Measurements from ENCODE around the gene FPGS.

FPGS gene

GRCh38 chr9:127769101-127769500 lies 33.6 kb upstream of the FPGS start:
- Histone ChIP-seq H3K36me3 (ENCODE audit: insufficient read depth, low read length) (no peaks in the 10 kb centered on the region), H3K27ac (no peak overlapping the region), H3K9ac (ENCODE audit: insufficient read length) (no peak overlapping the region), H3K9me3 (ENCODE audit: low read depth, low read length) (no peaks in the 10 kb centered on the region), H3K4me3 (no peak overlapping the region)
- TF ChIP-seq EZH2 (IDR thresholded peaks at IDR 0.05) (no peak), POLR2AphosphoS5 (IDR thresholded peaks at IDR 0.05; ENCODE audit: borderline replicate concordance, low read depth, low read length) (no peak), FOXP2 (optimal IDR thresholded peaks at IDR 0.05; ENCODE audit: control extremely low read depth, extremely low read length, insufficient read depth) (no peak)
- DNase-seq (ENCODE audit: low read depth, low spot score) = no peak

DNA sequence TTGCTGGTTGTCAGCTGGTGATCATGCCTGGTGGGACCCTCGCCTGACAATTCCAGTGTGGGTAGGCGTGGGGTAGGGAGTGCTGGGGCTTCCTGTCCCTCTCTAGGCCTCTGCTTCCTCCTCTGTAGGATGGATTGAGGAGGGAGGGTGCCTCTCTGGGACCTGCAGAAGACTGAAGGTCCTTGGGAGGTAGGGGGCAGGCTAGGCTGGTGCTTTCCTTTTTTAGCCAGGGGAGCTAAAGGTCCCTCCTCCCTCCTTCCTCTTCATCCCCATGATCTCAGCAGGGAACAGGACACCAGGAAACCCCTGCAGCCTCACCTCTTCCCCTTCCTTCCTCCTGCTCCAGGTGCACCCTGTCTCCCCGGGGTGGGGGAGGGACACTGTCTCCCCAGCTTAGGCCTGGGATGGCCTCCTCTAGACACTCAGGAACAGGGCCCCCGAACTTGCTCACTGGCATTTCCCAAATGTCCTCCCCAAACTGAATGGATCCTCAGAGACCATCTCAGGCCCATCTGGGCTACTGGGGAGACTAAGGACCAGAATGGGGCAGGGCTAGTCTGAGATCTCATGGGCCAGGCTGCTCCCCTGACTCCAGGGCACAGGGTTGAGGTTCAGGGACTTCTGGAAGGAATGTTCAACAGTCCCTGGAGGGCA lies 32.6 kb upstream of the FPGS start:
- TF ChIP-seq FOXP2 (optimal IDR thresholded peaks at IDR 0.05; ENCODE audit: control extremely low read depth, extremely low read length, insufficient read depth) (no peak), EZH2 (IDR thresholded peaks at IDR 0.05) (no peak), POLR2AphosphoS5 (IDR thresholded peaks at IDR 0.05; ENCODE audit: borderline replicate concordance, low read depth, low read length) (no peak)
- Histone ChIP-seq H3K9me3 (ENCODE audit: low read depth, low read length) (no peaks in the 10 kb centered on the region), H3K9ac (ENCODE audit: insufficient read length) (no peak overlapping the region), H3K36me3 (ENCODE audit: insufficient read depth, low read length) (no peaks in the 10 kb centered on the region), H3K4me3 (no peak overlapping the region), H3K27ac (no peak overlapping the region)
- DNase-seq (ENCODE audit: low read depth, low spot score) = no peak

GRCh38 chr9:127770583-127770904 lies 32.1 kb upstream of the FPGS start:
- TF ChIP-seq POLR2AphosphoS5 (IDR thresholded peaks at IDR 0.05; ENCODE audit: borderline replicate concordance, low read depth, low read length) (no peak), FOXP2 (optimal IDR thresholded peaks at IDR 0.05; ENCODE audit: control extremely low read depth, extremely low read length, insufficient read depth) (no peak), EZH2 (IDR thresholded peaks at IDR 0.05) (no peak)
- no peak overlapping the region for H3K27ac ChIP-seq
- H3K36me3 ChIP-seq (ENCODE audit: insufficient read depth, low read length) = no peaks in the 10 kb centered on the region
- H3K4me3 ChIP-seq = peak overlapping the region; percentile 75
- no peak overlapping the region for H3K9ac ChIP-seq (ENCODE audit: insufficient read length)
- H3K9me3 ChIP-seq (ENCODE audit: low read depth, low read length) = no peaks in the 10 kb centered on the region
- DNase-seq (ENCODE audit: low read depth, low spot score) = no peak

DNA sequence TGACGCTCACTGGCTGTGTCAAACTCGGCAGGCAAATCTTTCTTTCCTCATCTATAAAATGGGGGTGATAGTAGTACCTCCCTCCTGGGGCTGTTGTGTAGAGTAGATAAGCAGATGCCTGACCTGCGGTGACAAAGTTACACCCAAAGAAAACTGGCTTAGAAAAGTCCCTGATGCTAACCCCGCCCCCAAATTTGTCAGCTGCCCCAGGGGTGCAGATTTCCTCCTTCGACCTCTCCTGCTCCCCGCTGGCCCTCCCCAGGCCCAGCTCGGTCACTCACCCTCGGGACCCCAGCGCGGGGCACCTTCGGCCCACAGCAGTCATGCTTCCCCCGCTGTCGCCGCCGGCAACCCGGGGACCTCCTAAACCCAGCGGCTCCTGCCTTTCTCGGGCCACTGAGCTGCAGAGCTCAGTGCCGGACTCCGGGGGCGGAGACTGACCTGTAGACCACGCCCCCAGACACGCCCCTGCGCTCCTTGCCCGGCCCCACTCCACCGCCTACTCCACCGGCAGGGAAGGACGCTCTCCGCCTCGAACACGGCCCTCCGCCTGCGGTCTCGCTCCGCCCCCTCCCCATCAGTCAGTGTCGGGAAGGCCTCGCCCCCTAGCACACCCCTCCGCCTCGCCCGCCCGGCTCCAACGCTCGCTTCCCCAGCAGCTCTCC lies 31.6 kb upstream of the FPGS start:
- Histone ChIP-seq H3K9me3 (ENCODE audit: low read depth, low read length) (no peaks in the 10 kb centered on the region), H3K27ac (no peak overlapping the region), H3K36me3 (ENCODE audit: insufficient read depth, low read length) (no peaks in the 10 kb centered on the region), H3K9ac (ENCODE audit: insufficient read length) (no peak overlapping the region), H3K4me3 (peak overlapping the region; percentile 75)
- TF ChIP-seq POLR2AphosphoS5 (IDR thresholded peaks at IDR 0.05; ENCODE audit: borderline replicate concordance, low read depth, low read length) = no peak
- TF ChIP-seq EZH2 (IDR thresholded peaks at IDR 0.05) = no peak
- TF ChIP-seq FOXP2 (optimal IDR thresholded peaks at IDR 0.05; ENCODE audit: control extremely low read depth, extremely low read length, insufficient read depth) = no peak
- DNase-seq (ENCODE audit: low read depth, low spot score) = peak; percentile 62

DNA sequence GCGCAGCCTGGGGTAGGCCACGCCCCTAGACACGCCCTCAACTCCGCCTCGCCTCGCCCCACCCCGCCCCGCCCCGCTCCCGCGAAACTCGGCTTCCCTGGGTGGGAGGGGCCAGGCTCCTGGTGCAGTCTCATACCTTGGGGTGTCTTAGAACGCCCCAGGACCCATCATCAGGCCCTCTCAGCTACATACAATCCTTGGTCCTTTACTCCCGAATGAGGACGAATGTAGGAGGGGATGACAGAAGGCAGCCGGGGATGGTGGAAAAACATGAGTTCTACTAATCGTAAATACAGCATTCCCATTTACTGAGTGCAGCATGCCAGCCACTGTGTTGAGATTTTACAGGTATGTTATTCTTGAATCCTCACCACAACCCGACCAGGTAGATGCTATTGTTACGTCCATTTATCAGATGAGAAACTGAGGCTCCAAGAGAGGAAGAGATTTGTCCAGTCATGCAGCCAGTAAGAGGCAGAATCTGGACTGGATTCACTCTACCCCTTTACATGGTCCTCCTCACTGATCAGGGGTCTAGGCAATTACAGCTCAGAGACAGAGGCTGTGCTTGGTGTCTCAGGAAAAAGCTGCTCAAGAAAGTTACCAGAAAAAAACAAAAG lies 31.0 kb upstream of the FPGS start:
- TF ChIP-seq EZH2 (IDR thresholded peaks at IDR 0.05) (no peak), POLR2AphosphoS5 (IDR thresholded peaks at IDR 0.05; ENCODE audit: borderline replicate concordance, low read depth, low read length) (no peak), FOXP2 (optimal IDR thresholded peaks at IDR 0.05; ENCODE audit: control extremely low read depth, extremely low read length, insufficient read depth) (no peak)
- H3K4me3 ChIP-seq = peak overlapping the region; percentile 75
- H3K27ac ChIP-seq = 0 out of 2 replicates have a peak overlapping the region, but pooled peaks have one; percentile 11
- no peak for DNase-seq (ENCODE audit: low read depth, low spot score)
- peak overlapping the region; percentile 59 for H3K9ac ChIP-seq (ENCODE audit: insufficient read length)
- H3K36me3 ChIP-seq (ENCODE audit: insufficient read depth, low read length) = no peaks in the 10 kb centered on the region
- no peaks in the 10 kb centered on the region for H3K9me3 ChIP-seq (ENCODE audit: low read depth, low read length)

DNA sequence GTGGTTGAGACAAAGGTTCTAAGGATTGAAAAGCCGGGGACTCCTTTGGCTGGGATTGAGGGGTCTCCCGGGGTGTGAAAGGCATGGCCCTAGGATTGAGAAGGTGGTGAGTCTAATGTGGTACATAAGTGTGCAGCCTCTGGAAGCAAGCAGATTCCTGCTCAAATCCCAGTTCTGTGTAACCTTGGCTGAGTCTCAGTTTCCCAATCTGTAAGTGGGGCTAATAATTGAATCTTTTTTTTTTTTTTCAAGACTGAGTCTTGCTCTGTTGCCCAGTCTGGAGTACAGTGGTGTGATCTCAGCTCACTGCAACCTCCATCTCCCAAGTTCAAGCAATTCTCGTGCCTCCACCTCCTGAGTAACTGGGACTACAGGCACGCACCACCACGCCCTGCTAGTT lies 30.1 kb upstream of the FPGS start:
- TF ChIP-seq FOXP2 (optimal IDR thresholded peaks at IDR 0.05; ENCODE audit: control extremely low read depth, extremely low read length, insufficient read depth) = no peak
- TF ChIP-seq EZH2 (IDR thresholded peaks at IDR 0.05) = no peak
- TF ChIP-seq POLR2AphosphoS5 (IDR thresholded peaks at IDR 0.05; ENCODE audit: borderline replicate concordance, low read depth, low read length) = no peak
- no peak overlapping the region for H3K27ac ChIP-seq
- no peak overlapping the region for H3K4me3 ChIP-seq
- H3K9ac ChIP-seq (ENCODE audit: insufficient read length) = no peak overlapping the region
- H3K36me3 ChIP-seq (ENCODE audit: insufficient read depth, low read length) = no peaks in the 10 kb centered on the region
- no peaks in the 10 kb centered on the region for H3K9me3 ChIP-seq (ENCODE audit: low read depth, low read length)
- DNase-seq (ENCODE audit: low read depth, low spot score) = no peak

DNA sequence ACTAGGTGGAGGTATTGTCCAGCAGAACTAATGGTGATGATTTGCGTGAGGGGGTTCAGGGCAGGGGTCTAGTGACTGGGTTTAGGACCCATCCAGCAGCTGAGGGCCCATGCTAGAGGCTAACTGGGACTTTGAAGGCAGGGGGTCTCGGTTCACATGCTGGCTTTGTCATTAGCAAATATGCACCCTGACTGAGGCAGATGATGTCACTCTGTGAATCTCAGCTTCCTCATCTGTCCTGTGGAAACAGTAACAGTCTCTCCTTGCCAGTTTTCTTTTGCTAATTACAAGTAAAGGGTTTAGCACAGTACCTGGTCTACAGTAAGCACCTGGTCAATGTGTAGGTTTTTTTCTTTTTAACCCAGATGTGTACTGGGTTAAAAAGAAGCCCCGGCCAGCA lies 29.4 kb upstream of the FPGS start:
- Histone ChIP-seq H3K27ac (no peak overlapping the region), H3K9ac (ENCODE audit: insufficient read length) (no peak overlapping the region), H3K9me3 (ENCODE audit: low read depth, low read length) (no peaks in the 10 kb centered on the region), H3K4me3 (no peak overlapping the region), H3K36me3 (ENCODE audit: insufficient read depth, low read length) (no peaks in the 10 kb centered on the region)
- DNase-seq (ENCODE audit: low read depth, low spot score) = no peak
- no peak for TF ChIP-seq FOXP2 (optimal IDR thresholded peaks at IDR 0.05; ENCODE audit: control extremely low read depth, extremely low read length, insufficient read depth)
- no peak for TF ChIP-seq EZH2 (IDR thresholded peaks at IDR 0.05)
- no peak for TF ChIP-seq POLR2AphosphoS5 (IDR thresholded peaks at IDR 0.05; ENCODE audit: borderline replicate concordance, low read depth, low read length)

GRCh38 chr9:127773981-127774380 lies 28.7 kb upstream of the FPGS start:
- no peak overlapping the region for H3K4me3 ChIP-seq
- no peak overlapping the region for H3K9ac ChIP-seq (ENCODE audit: insufficient read length)
- DNase-seq (ENCODE audit: low read depth, low spot score) = no peak
- H3K27ac ChIP-seq = no peak overlapping the region
- no peaks in the 10 kb centered on the region for H3K9me3 ChIP-seq (ENCODE audit: low read depth, low read length)
- H3K36me3 ChIP-seq (ENCODE audit: insufficient read depth, low read length) = no peaks in the 10 kb centered on the region
- TF ChIP-seq POLR2AphosphoS5 (IDR thresholded peaks at IDR 0.05; ENCODE audit: borderline replicate concordance, low read depth, low read length) = no peak
- no peak for TF ChIP-seq EZH2 (IDR thresholded peaks at IDR 0.05)
- no peak for TF ChIP-seq FOXP2 (optimal IDR thresholded peaks at IDR 0.05; ENCODE audit: control extremely low read depth, extremely low read length, insufficient read depth)
